Measurements from ENCODE around the gene MYO15B.

DNA sequence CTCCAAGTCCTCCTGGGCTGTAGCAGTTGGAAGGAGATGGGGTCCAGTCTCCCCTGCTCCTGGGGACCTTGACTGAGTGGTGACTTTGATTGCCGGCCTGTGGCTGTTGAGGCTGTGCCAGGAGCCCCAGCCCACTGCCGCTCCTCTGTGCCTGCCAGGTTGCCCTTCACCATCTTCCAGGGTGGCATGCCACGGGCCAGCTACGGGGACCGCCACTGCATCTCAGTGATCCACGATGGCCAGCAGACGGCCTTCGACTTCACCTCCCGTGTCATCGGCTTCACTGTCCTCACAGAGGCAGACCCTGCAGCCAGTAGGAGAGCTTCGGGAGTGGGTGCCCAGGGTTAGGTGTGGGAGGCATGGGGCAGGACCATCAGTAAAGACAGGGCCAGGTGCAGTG is 23.4 kb upstream of the MYO15B start:
- no peak for TF ChIP-seq EZH2 (IDR thresholded peaks at IDR 0.05; ENCODE audit: low read length, unreplicated experiment)
- no peak for TF ChIP-seq CTCF (conservative IDR thresholded peaks at IDR 0.05; ENCODE audit: low read depth, low read length)
- TF ChIP-seq EZH2phosphoT487 (IDR thresholded peaks at IDR 0.05; ENCODE audit: borderline replicate concordance, low read length): no peak

All from PC-3 (cell line).